B cell (primary cell): Measurements from ENCODE around the gene EML2. TPM values are rescaled to one million over a fixed set of nuclear protein-coding genes. Genes with fewer than 3 reads are reported as not detected.

ENCODE experiments used
- ATAC-seq: fragments of 200-7000 bp; cut with Tn5 transposase; one replicate; pipeline ENCODE4 v1.10.0; 2021; ENCODE audit warnings: low read depth, mild to moderate bottlenecking, moderate number of reproducible peaks, moderate library complexity
- CTCF ChIA-PET: fragments of 350-600 bp; sonication (Branson Sonifier 250); formaldehyde crosslinking; loops from one replicate; lab custom pipeline; 2021; ENCODE audit warnings: antibody characterized with exemption, inconsistent platforms; lab: Charles Lee
- POLR2A ChIA-PET: fragments of 350-600 bp; sonication (Branson Sonifier 250); formaldehyde crosslinking; loops from one replicate; lab custom pipeline; 2021; ENCODE audit warnings: antibody characterized with exemption; lab: Charles Lee
- DNase-seq: peaks from one replicate; pipeline ENCODE4 v3.0.0; 2013
- H2AFZ ChIP-seq: 2 replicates; pipeline ENCODE4 v1.6.1; 2012; ENCODE audit warnings: mild to moderate bottlenecking, low read depth, low read length; ENCODE audit not compliant: insufficient read depth, poor library complexity, severe bottlenecking
- H3K27ac ChIP-seq, 2 donors: 1 replicate in 1 of 2; 2 replicates in 1 of 2; pipeline ENCODE4 v1.5.1; 2012 to 2013; ENCODE audit warnings: low read length in 2 of 2, mild to moderate bottlenecking in 2 of 2, moderate library complexity in 1 of 2
- H3K27me3 ChIP-seq, 4 experiments: fragments of 200-600 bp in 1 of 4; sonication (generic) in 1 of 4; replicated peaks in 1 of 4; 1 replicate in 2 of 4; 2 replicates in 2 of 4; pipeline versions ENCODE4 v1.6.1 to v1.7.0; 2013 to 2016; ENCODE audit warnings: low read length in 3 of 4, mild to moderate bottlenecking in 2 of 4, mixed read lengths in 1 of 4, moderate library complexity in 1 of 4; ENCODE audit not compliant: insufficient read depth in 4 of 4, control insufficient read depth in 3 of 4; ENCODE audit errors: control extremely low read depth in 1 of 4
- H3K36me3 ChIP-seq, 2 experiments: replicated peaks in 1 of 2; 1 replicate in 1 of 2; 2 replicates in 1 of 2; pipeline versions ENCODE4 v1.6.1 to v1.7.1; 2013; ENCODE audit warnings: low read length in 1 of 2; ENCODE audit not compliant: insufficient read depth in 2 of 2, control insufficient read depth in 1 of 2; ENCODE audit errors: control extremely low read depth in 1 of 2, extremely low read depth in 1 of 2
- H3K4me1 ChIP-seq, 2 donors: fragments of 200-600 bp in 1 of 2; sonication (generic) in 1 of 2; 1 replicate in 1 of 2; 2 replicates in 1 of 2; pipeline versions ENCODE4 v1.5.1 to v1.6.1; 2013 to 2017; ENCODE audit warnings: low read length in 2 of 2; ENCODE audit not compliant: control insufficient read depth in 2 of 2, insufficient read depth in 2 of 2
- H3K4me2 ChIP-seq: replicated peaks from 2 replicates; pipeline ENCODE3; 2012; ENCODE audit warnings: mild to moderate bottlenecking, low read depth, low read length; ENCODE audit not compliant: poor library complexity, severe bottlenecking
- H3K4me3 ChIP-seq, 5 experiments: fragments of 200-600 bp in 1 of 5; sonication (generic) in 1 of 5; 1 replicate in 3 of 5; 2 replicates in 2 of 5; pipeline versions ENCODE4 v1.5.1 to v1.7.0; 2011 to 2016; ENCODE audit warnings: low read length in 4 of 5, mild to moderate bottlenecking in 4 of 5, low read depth in 2 of 5, control low read depth in 1 of 5, moderate library complexity in 1 of 5; ENCODE audit not compliant: insufficient read depth in 1 of 5; ENCODE audit errors: control extremely low read depth in 1 of 5, extremely low read depth in 1 of 5
- H3K79me2 ChIP-seq: fragments of 200-600 bp; sonication (generic); one replicate; pipeline ENCODE4 v1.6.0; 2016; ENCODE audit warnings: low read length; ENCODE audit not compliant: control insufficient read depth, insufficient read depth
- H3K9ac ChIP-seq: fragments of 200-600 bp; sonication (generic); 2 replicates; pipeline ENCODE4 v1.6.1; 2017; ENCODE audit warnings: mild to moderate bottlenecking, low read length, moderate library complexity
- H3K9me3 ChIP-seq, 3 donors: one replicate each; pipeline versions ENCODE4 v1.6.1 to v1.7.1; 2013; ENCODE audit warnings: low read length in 2 of 3; ENCODE audit not compliant: control insufficient read depth in 2 of 3, insufficient read depth in 1 of 3; ENCODE audit errors: control extremely low read depth in 1 of 3
- H4K20me1 ChIP-seq: 2 replicates; pipeline ENCODE4 v1.6.0; 2012; ENCODE audit warnings: mild to moderate bottlenecking, low read length; ENCODE audit not compliant: insufficient read depth, control insufficient read depth, poor library complexity, severe bottlenecking
- H3K27ac Mint-ChIP-seq: one replicate; pipeline ENCODE4 v1.8.0; 2021; ENCODE audit warnings: mixed read lengths
- H3K27me3 Mint-ChIP-seq: one replicate; pipeline ENCODE4 v1.8.0; 2021; ENCODE audit warnings: mixed read lengths
- H3K4me1 Mint-ChIP-seq: one replicate; pipeline ENCODE4 v1.8.0; 2021; ENCODE audit warnings: mixed read lengths
- H3K4me3 Mint-ChIP-seq: one replicate; pipeline ENCODE4 v1.8.0; 2021; ENCODE audit warnings: mixed read lengths
- H3K9me3 Mint-ChIP-seq: one replicate; pipeline ENCODE4 v1.8.0; 2022; ENCODE audit warnings: mixed read lengths; ENCODE audit not compliant: insufficient read depth
- EZH2 ChIP-seq: IDR thresholded peaks from 2 replicates; pipeline ENCODE4 v1.6.1; 2012; ENCODE audit warnings: borderline replicate concordance, low read depth, mild to moderate bottlenecking, moderate library complexity, low read length; ENCODE audit not compliant: insufficient read depth, poor library complexity, severe bottlenecking
- WGBS: methylation state at CpG from one replicate; pipeline ENCODE4 v1.1.5; 2013; ENCODE audit warnings: missing lambda C conversion rate; ENCODE audit not compliant: insufficient coverage; 5-methylcytosine and 5-hydroxymethylcytosine counted together
- intact Hi-C: fragments of 100-400 bp; cut with micrococcal nuclease; formaldehyde crosslinking; loops from one replicate; pipeline ENCODE4 v1.10.0; 2022
- polyA plus RNA-seq: library from polyadenylated mRNA; depleted of rRNA; stranded (reverse); fragments of >200 nt; gene quantifications from 2 replicates; pipeline ENCODE4 v1.2.3, GENCODE V29; 2012
- total RNA-seq, 2 donors: library from RNA; stranded (reverse); fragments of 120-200 nt in 1 of 2; gene quantifications; 1 replicate in 1 of 2; 2 replicates in 1 of 2; pipeline versions ENCODE4 v1.2.3 to v1.2.4, GENCODE V29; 2013 to 2022
- TF ChIP-seq, protein P1 (sequence below): fragments of 200-600 bp; IDR thresholded peaks from one replicate; pipeline ENCODE4 v1.8.0; 2022; ENCODE audit warnings: antibody characterized with exemption, mild to moderate bottlenecking

Gene EML2
- total and polyA plus RNA-seq, 2 donors (not counting 1 experiment from before 2014, with no cell fraction given): 75.0 to 88.5 TPM

DNA sequence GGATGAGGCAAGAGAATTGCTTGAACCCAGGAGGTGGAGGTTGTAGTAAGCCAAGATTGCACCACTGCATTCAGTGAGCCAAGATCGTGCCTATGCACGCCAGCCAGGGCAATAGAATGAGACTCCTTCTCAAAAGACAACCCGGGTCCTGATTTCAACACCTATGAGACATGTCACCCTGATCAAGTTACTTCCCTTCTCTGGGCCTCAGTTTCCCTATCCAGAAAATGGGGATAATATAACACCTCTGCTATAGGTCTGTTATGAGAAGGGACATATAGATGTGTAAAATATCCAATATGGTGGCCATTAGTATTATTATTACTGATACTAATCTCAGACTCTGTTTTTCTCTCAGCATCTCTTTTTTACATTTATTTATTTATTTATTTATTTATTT lies 15.9 kb upstream of the EML2 start:
- no peak overlapping the region for H2AFZ ChIP-seq
- ChIA-PET CTCF (no interaction called here), POLR2A (no interaction called here)
- Mint-ChIP-seq H3K9me3 (no peaks in the 10 kb centered on the region), H3K4me1 (no peaks in the 10 kb centered on the region), H3K27ac (no peak overlapping the region), H3K27me3 (peaks cover 13% of the 10 kb centered on the region), H3K4me3 (no peak overlapping the region)
- no peaks in the 10 kb centered on the region for H3K79me2 ChIP-seq
- no CpG with 5 or more reads among the region's 3 CpGs for whole genome bisulfite sequencing
- peaks cover 0 to 10% (median 2%) of the 10 kb centered on the region in 4 experiments for H3K27me3 ChIP-seq
- H3K36me3 ChIP-seq: no peaks in the 10 kb centered on the region
- intact Hi-C loops: no loop called here
- no peak overlapping the region for H3K4me3 ChIP-seq
- no peak overlapping the region for H3K9ac ChIP-seq
- no peaks in the 10 kb centered on the region for H3K4me1 ChIP-seq
- ATAC-seq (no peak), DNase-seq (no peak)
- H3K27ac ChIP-seq: no peak overlapping the region
- no peaks in the 10 kb centered on the region for H4K20me1 ChIP-seq
- no peaks in the 10 kb centered on the region for H3K9me3 ChIP-seq
- TF ChIP-seq, protein P1, sequence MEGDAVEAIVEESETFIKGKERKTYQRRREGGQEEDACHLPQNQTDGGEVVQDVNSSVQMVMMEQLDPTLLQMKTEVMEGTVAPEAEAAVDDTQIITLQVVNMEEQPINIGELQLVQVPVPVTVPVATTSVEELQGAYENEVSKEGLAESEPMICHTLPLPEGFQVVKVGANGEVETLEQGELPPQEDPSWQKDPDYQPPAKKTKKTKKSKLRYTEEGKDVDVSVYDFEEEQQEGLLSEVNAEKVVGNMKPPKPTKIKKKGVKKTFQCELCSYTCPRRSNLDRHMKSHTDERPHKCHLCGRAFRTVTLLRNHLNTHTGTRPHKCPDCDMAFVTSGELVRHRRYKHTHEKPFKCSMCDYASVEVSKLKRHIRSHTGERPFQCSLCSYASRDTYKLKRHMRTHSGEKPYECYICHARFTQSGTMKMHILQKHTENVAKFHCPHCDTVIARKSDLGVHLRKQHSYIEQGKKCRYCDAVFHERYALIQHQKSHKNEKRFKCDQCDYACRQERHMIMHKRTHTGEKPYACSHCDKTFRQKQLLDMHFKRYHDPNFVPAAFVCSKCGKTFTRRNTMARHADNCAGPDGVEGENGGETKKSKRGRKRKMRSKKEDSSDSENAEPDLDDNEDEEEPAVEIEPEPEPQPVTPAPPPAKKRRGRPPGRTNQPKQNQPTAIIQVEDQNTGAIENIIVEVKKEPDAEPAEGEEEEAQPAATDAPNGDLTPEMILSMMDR: no peak
- TF ChIP-seq EZH2: no peak
- no peak overlapping the region for H3K4me2 ChIP-seq

DNA sequence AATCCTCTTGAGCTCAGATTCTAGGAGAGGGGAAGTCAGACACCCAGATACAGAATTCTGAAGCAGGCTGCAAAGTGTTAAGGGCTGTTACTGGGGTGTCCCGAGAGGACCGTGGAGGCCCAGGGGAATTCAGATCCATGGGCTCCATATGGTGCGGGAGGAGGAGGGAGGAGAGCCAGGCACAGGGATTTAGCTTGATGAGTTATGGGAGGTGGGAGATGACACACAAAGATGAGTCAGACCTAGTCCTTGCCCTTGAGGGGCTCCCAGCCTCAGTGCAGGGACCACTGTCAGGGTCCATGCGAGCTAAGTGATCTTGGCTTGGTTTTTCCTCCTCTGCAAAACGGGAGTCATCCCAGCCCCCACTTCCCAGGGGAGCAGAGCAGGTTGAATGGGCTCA lies 14.4 kb upstream of the EML2 start:
- H3K79me2 ChIP-seq: no peaks in the 10 kb centered on the region
- CTCF ChIA-PET: interaction anchor here (0.9 kb wide), 1 partner anchor 10 kb away, joined by 3 read pairs; no protein-coding TSS in a partner anchor

More for the DNA sequence above, 14.4 kb upstream of the EML2 start:
- peaks cover 0 to 6% (median 0%) of the 10 kb centered on the region in 4 experiments for H3K27me3 ChIP-seq
- no peak overlapping the region for H3K4me2 ChIP-seq
- 79% methylated on average over 5 of the region's 5 CpGs for WGBS
- Mint-ChIP-seq H3K27ac (no peak overlapping the region), H3K27me3 (peaks cover 5% of the 10 kb centered on the region), H3K9me3 (no peaks in the 10 kb centered on the region), H3K4me1 (no peaks in the 10 kb centered on the region), H3K4me3 (no peak overlapping the region)
- intact Hi-C loops: no loop called here
- no peak overlapping the region for H3K4me3 ChIP-seq
- no peak for ATAC-seq
- no peak for DNase-seq
- no peak overlapping the region for H3K27ac ChIP-seq
- no peak overlapping the region for H2AFZ ChIP-seq
- TF ChIP-seq EZH2: no peak
- TF ChIP-seq, protein P1: no peak
- H3K4me1 ChIP-seq: no peaks in the 10 kb centered on the region
- H3K36me3 ChIP-seq: no peaks in the 10 kb centered on the region
- POLR2A ChIA-PET: interaction anchor here (0.6 kb wide), 1 partner anchor 26 kb away, joined by 3 read pairs; no protein-coding TSS in a partner anchor
- no peak overlapping the region for H3K9ac ChIP-seq
- no peaks in the 10 kb centered on the region for H4K20me1 ChIP-seq
- H3K9me3 ChIP-seq: no peaks in the 10 kb centered on the region
